Measurements from ENCODE around the gene PTPRU. TPM values are rescaled to one million over a fixed set of nuclear protein-coding genes. Genes with fewer than 3 reads are reported as not detected.

Gene PTPRU
- total and polyA plus RNA-seq, 2 of the 8 experiments (the other 6 are each of a cell fraction or from before 2014, with no cell fraction given), result 33.8 to 41.8 TPM

DNA sequence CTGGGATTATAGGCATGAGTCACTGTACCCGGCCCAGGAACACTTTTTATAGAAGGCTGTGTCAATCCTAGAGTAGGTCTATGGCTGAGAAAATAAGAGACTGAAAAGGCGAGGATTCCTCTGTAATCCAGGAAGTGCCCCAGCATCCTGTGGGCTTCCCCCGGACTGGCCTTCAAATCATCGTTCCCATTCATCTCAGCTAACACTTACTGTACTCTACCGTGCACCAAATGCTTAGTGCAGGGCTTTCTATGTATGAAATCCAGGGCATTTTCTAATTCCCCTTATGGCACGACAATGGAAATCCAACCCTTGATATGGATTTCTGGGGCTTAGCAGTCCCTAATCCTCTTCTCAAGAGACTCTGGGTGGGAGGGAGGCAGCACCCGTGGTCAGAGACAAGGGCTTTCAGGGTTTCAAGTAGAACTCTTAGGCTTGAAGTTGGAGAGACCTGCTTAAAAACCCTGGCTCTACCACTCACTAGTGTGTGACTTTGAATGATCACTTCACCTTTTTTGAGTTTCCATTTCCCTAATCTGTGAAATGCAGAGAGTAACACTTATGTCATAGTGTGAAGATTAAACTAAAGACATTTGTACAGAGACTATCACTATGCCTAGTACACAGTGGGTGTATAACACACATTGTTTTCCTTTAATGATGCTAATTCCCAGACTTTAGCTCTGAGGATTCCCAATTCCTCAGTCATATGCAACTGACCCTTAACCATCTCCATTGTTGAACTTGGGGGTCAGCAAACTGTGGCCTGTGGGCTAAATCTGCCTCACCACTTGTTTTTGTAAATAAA lies 25.8 kb upstream of the PTPRU start:
- no peak overlapping the region for H2AFZ ChIP-seq (ENCODE audit: low read length)
- no peak overlapping the region for H4K8ac ChIP-seq (ENCODE audit: extremely low read depth, insufficient read depth, low read length)
- FAIRE-seq, result no peak
- DNase-seq (ENCODE audit: low read depth in 1 of 2, low spot score in 2 of 2), result no peak
- H4K91ac ChIP-seq (replicated peaks; ENCODE audit: insufficient read length, low read length), result no peak overlapping the region
- H3K9ac ChIP-seq (replicated peaks in 1 of 4; ENCODE audit: extremely low read depth in 1 of 4, low read depth in 3 of 4, low read length in 3 of 4), result no peak overlapping the region
- no peaks in the 10 kb centered on the region for H3K9me3 ChIP-seq (ENCODE audit: insufficient read depth in 2 of 2, low read depth in 1 of 2, low read length in 1 of 2)
- POLR2A ChIA-PET (ENCODE audit: partially characterized antibody), result interaction anchor here (0.7 kb wide), 1 partner anchor 88 kb away, joined by 3 read pairs; no protein-coding TSS in a partner anchor
- H3K79me1 ChIP-seq (ENCODE audit: low read depth, low read length), result no peaks in the 10 kb centered on the region
- CTCF ChIA-PET (ENCODE audit: partially characterized antibody), result interaction anchor here (0.7 to 1.3 kb wide), 2 partner anchors 8 to 13 kb away, joined by 3 to 4 read pairs; no protein-coding TSS in a partner anchor
- no peak overlapping the region for H3K18ac ChIP-seq (ENCODE audit: extremely low read depth, low read length)
- no peak overlapping the region for H3K56ac ChIP-seq (replicated peaks; ENCODE audit: insufficient read length, low read depth, low read length)
- no peak overlapping the region for H4K5ac ChIP-seq (ENCODE audit: insufficient read length, low read depth, low read length)
- no peaks in the 10 kb centered on the region for H3K27me3 ChIP-seq (replicated peaks in 1 of 4; ENCODE audit: control insufficient read depth in 3 of 4, extremely low read depth in 1 of 4, insufficient read depth in 3 of 4, low read length in 3 of 4)
- no peak overlapping the region for H3K4me3 ChIP-seq (ENCODE audit: extremely low read depth in 1 of 4, insufficient read depth in 2 of 4, low read depth in 3 of 4, low read length in 4 of 4)
- peaks cover 0 to 1% of the 10 kb centered on the region in 2 experiments for H4K20me1 ChIP-seq (replicated peaks in 1 of 2; ENCODE audit: control insufficient read depth in 1 of 2, insufficient read depth in 2 of 2, low read length in 2 of 2)
- no peak overlapping the region for H3K4me2 ChIP-seq (ENCODE audit: insufficient read depth in 1 of 2, low read depth in 2 of 2, low read length in 2 of 2)
- no peak overlapping the region for H2BK20ac ChIP-seq (ENCODE audit: low read length)
- H3K36me3 ChIP-seq (ENCODE audit: control insufficient read depth in 2 of 4, insufficient read depth in 4 of 4, low read length in 3 of 4), result peaks cover 5 to 38% (median 25%) of the 10 kb centered on the region in 4 experiments; a peak in 5 of 8 replicates
- H2BK5ac ChIP-seq (ENCODE audit: low read depth, low read length), result no peak overlapping the region
- TF ChIP-seq SRF (IDR thresholded peaks at IDR 0.05; ENCODE audit: low read depth, low read length) (no peak), KDM4A (IDR thresholded peaks at IDR 0.05; ENCODE audit: low read depth, low read length, severe bottlenecking) (no peak)
- H3K23me2 ChIP-seq (ENCODE audit: low read depth, low read length), result no peaks in the 10 kb centered on the region
- no peaks in the 10 kb centered on the region for H3K79me2 ChIP-seq (ENCODE audit: control insufficient read depth in 1 of 2, insufficient read depth in 2 of 2, low read length in 2 of 2)
- no peak overlapping the region for H2BK15ac ChIP-seq (ENCODE audit: low read length)
- H3K14ac ChIP-seq (ENCODE audit: insufficient read length), result no peak overlapping the region
- H2BK12ac ChIP-seq (ENCODE audit: low read depth, low read length), result no peak overlapping the region
- no peak overlapping the region for H2BK120ac ChIP-seq (replicated peaks; ENCODE audit: low read depth, low read length)
- H3K27ac ChIP-seq (ENCODE audit: low read depth, low read length), result no peak overlapping the region
- 94% methylated on average over 7 of the region's 7 CpGs; no CpG with 5 or more reads in 1 of the 2 experiments for WGBS, 2 experiments (ENCODE audit: extremely low coverage in 1 of 2, insufficient coverage in 1 of 2, insufficient read length in 1 of 2, insufficient replicate concordance in 2 of 2, low coverage in 1 of 2, low lambda C conversion rate in 2 of 2, missing lambda C conversion rate in 1 of 2)
- no peak overlapping the region for H2AK5ac ChIP-seq (ENCODE audit: low read depth, low read length)
- H3K23ac ChIP-seq (ENCODE audit: insufficient read length), result no peak overlapping the region
- no peak overlapping the region for H3K4ac ChIP-seq (replicated peaks; ENCODE audit: insufficient read length, low read depth, low read length)
- H3K4me1 ChIP-seq (replicated peaks in 1 of 4; ENCODE audit: control insufficient read depth in 3 of 4, insufficient read depth in 4 of 4, low read length in 3 of 4), result no peaks in the 10 kb centered on the region

All from H1 (cell line).